HK-2 (cell line): ENCODE results near the gene AFAP1.

ENCODE experiments used
- DNase-seq: peaks from one replicate; pipeline ENCODE4 v3.0.0-alpha.2; 2018; ENCODE audit not compliant: unreplicated experiment

AFAP1 gene

GRCh38 chr4:7867191-7867590 lies 72.5 kb downstream of the AFAP1 start:
- no peak for DNase-seq

DNA sequence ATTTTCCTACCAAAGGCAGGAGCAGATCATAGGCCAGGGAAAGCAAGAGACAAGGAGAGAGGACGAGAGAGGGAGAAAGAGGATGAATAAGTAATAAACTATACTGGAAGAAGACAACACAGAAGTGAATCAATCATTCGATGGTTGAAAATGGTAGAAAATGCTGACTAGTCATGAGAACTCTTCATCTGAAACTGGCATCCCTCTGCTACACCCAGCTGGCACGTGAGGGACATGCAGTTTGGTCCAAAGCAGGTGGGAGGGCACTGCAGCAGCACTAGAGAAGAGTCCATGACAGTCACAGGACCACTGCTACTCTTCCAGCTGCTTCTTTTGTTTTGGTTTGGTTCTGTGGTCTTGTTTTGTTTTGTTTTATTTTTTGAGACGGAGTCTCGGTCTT lies 74.1 kb downstream of the AFAP1 start:
- no peak for DNase-seq

DNA sequence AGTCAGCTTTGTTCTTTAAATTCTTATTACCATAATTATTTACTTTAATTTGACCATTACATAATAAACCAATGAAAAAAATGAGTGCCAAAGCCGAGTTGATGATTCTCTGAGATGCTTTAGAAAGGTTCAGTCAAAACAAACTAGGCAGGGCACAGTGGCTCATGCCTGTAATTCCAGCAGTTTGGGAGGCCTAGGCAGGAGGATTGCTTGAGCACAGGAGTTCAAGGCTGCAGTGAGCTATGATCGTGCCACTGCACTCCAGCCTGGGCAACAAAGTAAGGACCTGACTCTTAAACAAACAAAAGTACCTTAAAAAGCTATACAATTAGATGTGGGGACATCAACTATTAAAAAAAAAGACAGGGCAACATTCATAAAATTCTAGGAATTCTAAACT lies 75.0 kb downstream of the AFAP1 start:
- no peak for DNase-seq

DNA sequence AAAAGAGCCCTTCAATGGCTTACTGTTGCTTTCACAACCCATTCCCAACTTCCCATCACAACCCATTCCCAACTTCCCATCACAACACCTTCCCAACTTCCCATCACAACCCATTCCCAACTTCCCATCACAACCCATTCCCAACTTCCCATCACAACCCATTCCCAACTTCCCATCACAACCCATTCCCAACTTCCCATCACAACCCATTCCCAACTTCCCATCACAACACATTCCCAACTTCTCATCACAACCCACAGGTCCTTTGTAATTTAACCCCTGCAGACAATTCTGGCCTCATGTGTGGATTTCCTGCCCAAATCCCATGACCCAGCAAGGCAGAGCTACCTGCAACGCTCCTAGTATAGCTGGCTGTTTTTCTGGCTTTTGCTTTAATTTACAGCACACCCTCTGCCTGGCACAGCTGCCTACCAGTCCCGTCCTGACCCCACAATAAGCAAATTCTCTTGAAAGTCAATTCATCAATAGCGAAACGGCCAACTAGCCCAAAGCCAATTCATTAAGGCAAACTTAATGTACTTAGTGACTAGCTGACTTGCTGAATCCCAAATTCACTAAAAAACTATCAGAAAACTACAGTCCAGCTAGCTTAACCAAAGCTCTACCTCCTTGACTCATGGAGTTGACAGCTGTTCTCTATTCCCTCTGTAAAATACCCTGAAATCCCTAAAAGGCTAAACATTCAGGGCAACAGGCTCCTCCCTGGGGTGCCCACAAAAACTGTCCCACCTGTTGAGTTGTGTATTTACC lies 75.6 kb downstream of the AFAP1 start:
- no peak for DNase-seq

DNA sequence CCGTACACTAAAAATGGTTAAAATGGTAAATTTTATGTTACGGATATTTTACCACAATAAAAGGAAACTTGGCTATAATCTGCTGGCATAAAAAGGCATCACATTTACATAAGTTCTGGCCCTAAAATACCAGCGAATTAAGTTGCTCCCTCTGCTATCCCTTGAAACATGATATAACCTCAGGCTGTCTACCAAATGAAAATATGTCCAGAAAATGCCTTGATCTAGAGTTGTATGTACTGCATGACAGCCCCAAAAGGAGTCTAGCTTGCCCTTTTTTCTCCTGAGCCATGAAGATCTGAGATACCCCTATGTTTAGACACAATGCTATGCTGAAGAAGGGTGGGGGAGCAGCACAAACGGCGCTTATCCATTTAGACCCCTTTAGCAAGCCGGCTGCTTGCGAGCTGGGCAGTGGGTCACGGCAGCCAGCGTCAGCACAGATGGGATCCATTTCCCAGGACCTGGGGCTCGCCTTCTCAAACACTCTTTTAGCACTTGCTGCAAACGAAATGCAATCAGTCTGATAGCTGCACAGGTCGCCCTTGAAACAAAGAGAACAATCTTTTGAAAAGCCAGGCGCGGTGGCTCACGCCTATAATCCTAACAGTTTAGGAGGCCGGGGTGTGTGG lies 77.0 kb downstream of the AFAP1 start:
- DNase-seq = no peak

DNA sequence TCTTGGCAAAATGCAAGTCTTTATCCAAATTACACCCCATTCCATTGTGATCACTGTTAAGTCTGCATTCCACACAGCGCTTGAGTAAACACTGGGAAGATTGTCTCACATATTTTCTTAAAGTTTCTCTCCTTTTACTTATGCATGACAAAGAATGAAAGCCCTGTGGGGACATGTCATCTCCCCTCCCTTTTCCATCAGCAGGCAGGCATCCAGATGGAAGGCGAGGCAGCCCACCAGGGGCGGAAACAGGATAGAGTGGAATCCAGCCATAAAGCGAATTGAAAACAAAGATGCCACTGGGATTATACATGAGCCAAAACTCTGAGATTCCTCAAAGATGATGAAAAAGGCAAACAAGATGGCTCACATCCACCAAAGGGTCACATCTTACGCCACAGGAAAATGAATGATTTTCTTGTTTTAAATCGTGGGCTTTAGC lies 78.2 kb downstream of the AFAP1 start:
- no peak for DNase-seq

GRCh38 chr4:7860600-7861163 lies 79.0 kb downstream of the AFAP1 start:
- DNase-seq = no peak

DNA sequence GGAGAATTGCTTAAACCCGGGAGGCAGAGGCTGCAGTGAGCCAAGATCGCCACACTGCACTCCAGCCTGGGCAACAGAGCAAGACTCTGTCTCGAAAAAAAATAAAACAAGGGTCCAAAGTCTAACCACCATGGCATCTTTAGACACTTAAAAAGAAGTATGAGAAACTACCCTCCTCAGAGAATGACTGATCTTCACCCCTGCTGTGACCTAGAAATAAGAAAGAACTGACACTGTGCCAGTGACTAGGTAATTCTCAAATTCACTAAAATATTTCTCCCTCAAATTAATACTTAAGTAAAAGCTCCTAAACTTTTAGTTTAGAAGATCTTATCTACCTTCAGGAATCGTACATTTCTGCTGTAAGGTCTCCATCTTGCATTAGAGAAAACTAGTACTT lies 80.3 kb downstream of the AFAP1 start:
- DNase-seq = no peak

- no peak for DNase-seq
These were observed 81.2 kb downstream of the AFAP1 start for GRCh38 chr4:7858498-7858897.

- no peak for DNase-seq
These were observed 81.7 kb downstream of the AFAP1 start for GRCh38 chr4:7857993-7858392.

DNA sequence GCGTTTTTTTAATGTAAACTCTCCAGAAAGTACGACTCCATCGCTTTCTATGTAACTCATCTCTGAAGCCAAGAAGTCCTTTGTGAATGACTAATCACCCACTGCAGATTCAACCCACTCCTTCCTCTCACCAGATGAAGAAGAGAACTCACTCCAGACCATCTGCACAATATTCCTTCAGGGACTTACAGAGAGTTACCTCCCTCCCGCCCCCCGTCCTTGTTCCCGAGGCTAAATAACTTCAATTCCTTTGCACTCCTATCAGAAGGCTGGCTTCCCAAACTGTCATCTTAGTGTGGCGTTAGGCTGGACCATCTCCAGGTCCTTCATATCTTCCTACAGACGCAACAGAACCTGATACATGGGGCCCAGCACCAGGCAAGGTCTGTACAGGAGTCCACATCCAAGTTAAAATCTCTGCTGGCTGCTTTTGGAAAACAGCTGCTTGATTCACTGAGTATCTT lies 82.4 kb downstream of the AFAP1 start:
- DNase-seq = no peak

GRCh38 chr4:7855731-7856130 lies 83.9 kb downstream of the AFAP1 start:
- no peak for DNase-seq

- no peak for DNase-seq
These were observed 84.8 kb downstream of the AFAP1 start for GRCh38 chr4:7854697-7855370.

- no peak for DNase-seq
These were observed 85.4 kb downstream of the AFAP1 start for GRCh38 chr4:7854216-7854615.

DNA sequence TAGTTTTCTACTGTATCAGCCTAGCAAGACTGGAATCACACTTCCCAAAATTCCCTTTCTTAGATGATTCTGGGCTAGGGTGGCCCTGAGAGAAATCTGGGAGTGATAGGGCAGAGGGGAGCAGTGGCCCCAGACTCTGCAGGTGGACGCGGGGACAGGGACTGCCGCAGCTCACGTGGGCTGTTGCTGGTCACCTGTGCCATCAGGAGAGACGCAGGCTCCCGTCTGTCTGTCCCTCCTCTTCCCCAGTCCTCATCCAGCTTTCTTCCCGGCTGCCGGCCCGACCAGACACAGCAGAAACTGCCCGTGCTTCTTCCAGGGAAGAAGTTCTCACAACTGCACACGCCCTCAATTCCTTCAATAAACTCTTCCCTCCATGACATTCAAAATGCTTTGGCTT lies 86.4 kb downstream of the AFAP1 start:
- DNase-seq = no peak

- peak; percentile 68 for DNase-seq
These were observed 87.0 kb downstream of the AFAP1 start for GRCh38 chr4:7852568-7853185.

GRCh38 chr4:7850489-7850888 lies 89.2 kb downstream of the AFAP1 start:
- DNase-seq = no peak

- DNase-seq = no peak
These were observed 92.5 kb downstream of the AFAP1 start for GRCh38 chr4:7847206-7847605.

DNA sequence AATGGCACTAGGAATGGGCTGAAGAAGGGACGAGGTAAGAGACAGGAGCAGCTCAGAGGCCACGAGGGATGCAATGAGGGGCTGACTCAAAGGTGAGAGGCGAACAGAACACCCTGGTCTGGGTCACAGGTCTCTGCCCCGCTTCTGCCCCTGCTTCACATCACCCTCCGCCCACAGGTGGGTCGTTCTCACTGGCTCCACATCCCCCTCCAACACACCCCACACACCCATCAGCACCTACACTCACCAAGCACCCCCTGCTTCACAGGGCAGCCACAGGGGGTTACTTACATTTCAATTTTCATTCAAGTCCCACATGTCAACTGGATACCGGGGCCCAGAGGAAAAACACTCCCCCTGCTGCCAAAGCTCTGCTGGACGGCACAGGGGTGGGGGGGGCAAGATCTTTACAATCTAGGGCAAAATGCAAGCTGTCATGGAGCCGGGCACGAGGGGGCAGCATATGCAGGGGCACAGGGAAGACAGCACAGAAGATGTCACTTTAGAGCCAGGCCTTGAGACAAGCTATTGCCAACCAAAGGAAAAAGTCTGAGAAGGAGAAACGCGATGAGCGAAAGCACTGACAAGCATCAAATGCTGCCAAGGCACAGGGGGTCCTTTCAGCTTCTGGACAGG lies 94.0 kb downstream of the AFAP1 start:
- no peak for DNase-seq

GRCh38 chr4:7844594-7844991 lies 95.1 kb downstream of the AFAP1 start:
- DNase-seq = no peak

- DNase-seq = peak; percentile 66
These were observed 95.6 kb downstream of the AFAP1 start for GRCh38 chr4:7843831-7844593.
